Natural killer cell (primary cell): ENCODE measurements around the gene TRIM47. TPM values are rescaled to one million over a fixed set of nuclear protein-coding genes. Genes with fewer than 3 reads are reported as not detected.
A peak's percentile ranks its signal among the peaks of the same experiment; 100 is the strongest.

ENCODE experiments used
- ATAC-seq, 3 donors: fragments of 150-1000 bp in 2 of 3; fragments of 200-7000 bp in 1 of 3; cut with Tn5 transposase; 1 replicate in 1 of 3; 2 replicates in 2 of 3; pipeline ENCODE4 v1.10.0; 2021; ENCODE audit warnings: mild to moderate bottlenecking in 2 of 3, moderate library complexity in 2 of 3
- DNase-seq, 2 donors: peaks; one replicate each; pipeline versions ENCODE4 v3.0.0 to v3.0.0-alpha.2; 2013 to 2021; ENCODE audit warnings: mixed read lengths in 1 of 2
- H3K27ac ChIP-seq: one replicate; pipeline ENCODE4 v1.5.1; 2013; ENCODE audit warnings: mild to moderate bottlenecking, low read length
- H3K27me3 ChIP-seq: one replicate; pipeline ENCODE4 v1.6.1; 2013; ENCODE audit warnings: low read length; ENCODE audit not compliant: control insufficient read depth, insufficient read depth
- H3K36me3 ChIP-seq: one replicate; pipeline ENCODE4 v1.6.1; 2013; ENCODE audit warnings: low read length; ENCODE audit not compliant: control insufficient read depth, insufficient read depth
- H3K4me1 ChIP-seq: one replicate; pipeline ENCODE4 v1.6.1; 2013; ENCODE audit warnings: low read length; ENCODE audit not compliant: control insufficient read depth, insufficient read depth
- H3K4me3 ChIP-seq: one replicate; pipeline ENCODE4 v1.5.1; 2013; ENCODE audit warnings: low read length
- H3K9me3 ChIP-seq: one replicate; pipeline ENCODE4 v1.6.1; 2013; ENCODE audit warnings: low read length; ENCODE audit not compliant: control insufficient read depth, insufficient read depth
- H3K27ac Mint-ChIP-seq, 2 donors: one replicate each; pipeline ENCODE4 v1.8.0; 2022; ENCODE audit warnings: mild to moderate bottlenecking in 2 of 2, mixed read lengths in 2 of 2, moderate library complexity in 1 of 2
- H3K27me3 Mint-ChIP-seq, 2 donors: one replicate each; pipeline ENCODE4 v1.8.0; 2022; ENCODE audit warnings: low read depth in 2 of 2, mixed read lengths in 2 of 2
- H3K36me3 Mint-ChIP-seq: one replicate; pipeline ENCODE4 v1.8.0; 2022; ENCODE audit warnings: mixed read lengths
- H3K4me1 Mint-ChIP-seq, 2 donors: one replicate each; pipeline ENCODE4 v1.8.0; 2022; ENCODE audit warnings: mixed read lengths in 2 of 2
- H3K4me3 Mint-ChIP-seq: one replicate; pipeline ENCODE4 v1.8.0; 2022; ENCODE audit warnings: mild to moderate bottlenecking, moderate library complexity, mixed read lengths
- H3K9me3 Mint-ChIP-seq, 2 donors: one replicate each; pipeline ENCODE4 v1.8.0; 2022; ENCODE audit warnings: mixed read lengths in 2 of 2
- WGBS: methylation state at CpG from one replicate; pipeline ENCODE4 v1.1.7; 2013; ENCODE audit warnings: missing lambda C conversion rate; ENCODE audit not compliant: insufficient coverage; 5-methylcytosine and 5-hydroxymethylcytosine counted together
- intact Hi-C: fragments of 100-400 bp; cut with micrococcal nuclease; formaldehyde crosslinking; loops from one replicate; pipeline ENCODE4 v1.14.2; 2022
- total RNA-seq, 4 donors: library from RNA; stranded (reverse); fragments of 120-200 nt in 1 of 4; gene quantifications; one replicate each; pipeline versions ENCODE4 v1.2.3 to v1.2.4, GENCODE V29; 2013 to 2022
- TF ChIP-seq, protein P1 (sequence below): fragments of 200-600 bp; IDR thresholded peaks from one replicate; pipeline ENCODE4 v1.8.0; 2022; ENCODE audit warnings: antibody characterized with exemption

The TRIM47 gene
- total RNA-seq, 3 donors from 2014 or later (not counting 1 experiment from before 2014, with no cell fraction given) = 1.2 to 2.5 (median 2.0) TPM

DNA sequence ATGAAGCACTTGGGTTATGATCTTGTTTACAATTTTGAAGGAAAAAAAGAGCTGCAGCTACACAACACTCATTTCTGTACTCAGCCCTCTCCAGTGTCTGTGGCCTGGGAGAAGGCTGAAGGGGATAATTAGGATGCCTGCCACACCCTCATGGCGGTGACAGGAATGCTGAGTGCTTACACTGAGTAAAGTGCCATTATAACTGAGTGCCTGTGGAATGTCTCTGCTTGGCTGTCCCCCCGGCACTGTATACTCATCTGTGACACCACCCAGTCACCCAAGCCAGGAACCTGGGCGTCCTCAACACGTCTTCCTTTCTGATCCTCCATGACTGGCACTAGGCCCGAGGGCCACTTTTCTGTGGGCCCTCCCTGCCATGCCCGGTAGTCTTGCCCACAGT lies 29.8 kb upstream of the TRIM47 start:
- Histone ChIP-seq H3K9me3 (no peaks in the 10 kb centered on the region), H3K27me3 (no peaks in the 10 kb centered on the region), H3K36me3 (no peaks in the 10 kb centered on the region), H3K27ac (no peak overlapping the region), H3K4me3 (no peak overlapping the region), H3K4me1 (peaks cover 16% of the 10 kb centered on the region)
- Mint-ChIP-seq H3K36me3 (no peaks in the 10 kb centered on the region), H3K27me3 (no peaks in the 10 kb centered on the region), H3K27ac (no peak overlapping the region), H3K9me3 (no peaks in the 10 kb centered on the region), H3K4me1 (peaks cover 0 to 14% of the 10 kb centered on the region in 2 donors), H3K4me3 (no peak overlapping the region)
- no peak for DNase-seq
- TF ChIP-seq, protein P1, sequence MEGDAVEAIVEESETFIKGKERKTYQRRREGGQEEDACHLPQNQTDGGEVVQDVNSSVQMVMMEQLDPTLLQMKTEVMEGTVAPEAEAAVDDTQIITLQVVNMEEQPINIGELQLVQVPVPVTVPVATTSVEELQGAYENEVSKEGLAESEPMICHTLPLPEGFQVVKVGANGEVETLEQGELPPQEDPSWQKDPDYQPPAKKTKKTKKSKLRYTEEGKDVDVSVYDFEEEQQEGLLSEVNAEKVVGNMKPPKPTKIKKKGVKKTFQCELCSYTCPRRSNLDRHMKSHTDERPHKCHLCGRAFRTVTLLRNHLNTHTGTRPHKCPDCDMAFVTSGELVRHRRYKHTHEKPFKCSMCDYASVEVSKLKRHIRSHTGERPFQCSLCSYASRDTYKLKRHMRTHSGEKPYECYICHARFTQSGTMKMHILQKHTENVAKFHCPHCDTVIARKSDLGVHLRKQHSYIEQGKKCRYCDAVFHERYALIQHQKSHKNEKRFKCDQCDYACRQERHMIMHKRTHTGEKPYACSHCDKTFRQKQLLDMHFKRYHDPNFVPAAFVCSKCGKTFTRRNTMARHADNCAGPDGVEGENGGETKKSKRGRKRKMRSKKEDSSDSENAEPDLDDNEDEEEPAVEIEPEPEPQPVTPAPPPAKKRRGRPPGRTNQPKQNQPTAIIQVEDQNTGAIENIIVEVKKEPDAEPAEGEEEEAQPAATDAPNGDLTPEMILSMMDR = no peak
- intact Hi-C loops = no loop called here
- WGBS = 93% methylated on average over 6 of the region's 6 CpGs
- no peak for ATAC-seq

DNA sequence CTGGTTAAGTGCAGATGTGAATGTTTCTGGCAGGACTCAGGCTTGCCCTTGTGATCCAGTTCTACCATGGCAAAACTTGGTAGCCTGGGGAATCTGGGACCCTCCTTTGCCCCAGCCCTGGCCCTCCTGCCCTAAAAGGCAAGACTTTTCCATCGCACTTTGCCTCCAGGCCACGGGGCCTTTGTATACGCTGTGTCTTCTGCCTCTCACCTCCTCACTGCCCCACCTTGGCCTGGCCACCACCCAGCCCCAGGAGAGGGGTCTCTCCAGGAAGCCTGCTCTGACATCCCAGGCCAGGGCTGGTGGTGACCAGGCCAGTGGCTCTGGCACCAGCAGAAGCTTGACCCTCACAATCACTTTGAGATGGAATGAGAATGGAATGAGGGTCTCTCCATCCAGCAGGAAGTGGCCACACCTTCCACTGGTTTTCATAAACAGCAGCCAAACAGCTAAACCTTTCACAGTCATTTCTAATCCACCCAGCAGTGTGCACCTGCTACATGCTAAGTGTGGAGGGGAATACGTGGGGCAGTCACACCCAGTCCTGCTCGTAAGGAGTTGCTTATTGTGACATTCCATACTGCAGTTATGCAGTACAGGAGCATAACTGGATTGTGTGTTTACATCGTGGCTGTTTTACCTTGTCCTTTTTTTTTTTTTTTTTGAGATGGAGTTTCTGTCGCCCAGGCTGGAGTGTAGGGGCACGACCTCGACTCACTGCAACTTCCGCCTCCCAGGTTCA lies 27.9 kb upstream of the TRIM47 start:
- 92% methylated on average over 10 of the region's 10 CpGs for WGBS
- no peak overlapping the region for H3K27ac ChIP-seq

DNA sequence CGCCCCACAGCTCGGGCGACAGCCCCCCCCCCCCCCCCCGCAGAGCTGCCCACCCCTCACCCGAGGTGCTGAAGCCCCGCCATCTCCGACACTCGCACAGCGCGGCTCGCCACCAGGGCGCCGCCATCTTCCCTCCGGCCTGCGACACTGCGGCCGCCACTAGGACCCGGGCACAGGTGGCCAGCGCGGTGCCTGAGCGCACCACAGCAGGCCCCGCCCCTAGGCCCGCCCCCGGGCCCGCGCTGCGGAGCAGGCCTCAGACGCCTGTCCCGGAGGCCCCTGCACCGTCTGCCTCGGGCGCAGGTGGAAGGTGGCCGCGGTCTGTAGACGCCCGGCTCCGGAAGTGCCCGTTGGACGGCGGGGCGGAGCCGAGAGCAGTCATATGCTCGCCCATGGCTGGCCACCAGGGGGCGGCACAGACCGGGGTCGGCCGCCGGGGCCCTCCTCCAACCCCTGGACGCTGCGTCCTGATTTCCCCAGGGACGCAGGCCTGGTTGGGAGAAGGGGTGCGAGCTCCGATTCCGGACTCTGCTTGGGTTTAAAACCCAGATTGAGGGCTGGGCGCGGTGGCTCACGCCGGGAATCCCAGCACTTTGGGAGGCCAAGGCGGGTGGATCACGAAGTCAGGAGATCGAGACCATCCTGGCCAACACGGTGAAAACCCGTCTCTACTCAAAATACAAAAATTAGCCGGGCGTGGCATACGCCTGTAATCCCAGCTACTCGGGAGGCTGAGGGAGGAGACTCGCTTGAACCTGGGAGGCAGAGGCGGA lies 26.6 kb upstream of the TRIM47 start, which contains the start of gene MRPL38:
TSS of gene MRPL38 (minus strand) at position 136 of the 773 bp plus-strand sequence. CDS start at position 127, 9 bp downstream.
- H3K27me3 Mint-ChIP-seq = no peaks in the 10 kb centered on the region
- ATAC-seq (peak; percentile 95 to 99 (median 95)), DNase-seq (peak; percentile 94 to 96)
- peak within 1 kb of the TSS; percentile 77 to 90 for H3K27ac Mint-ChIP-seq
- WGBS = 2% methylated on average over 67 of the region's 69 CpGs
- H3K4me3 ChIP-seq = peak within 1 kb of the TSS; percentile 60
- H3K4me3 Mint-ChIP-seq = peak within 1 kb of the TSS; percentile 88
- H3K4me1 ChIP-seq = peaks cover 16% of the 10 kb centered on the region
- H3K27ac ChIP-seq = peak within 1 kb of the TSS; percentile 87
- no peaks in the 10 kb centered on the region for H3K9me3 Mint-ChIP-seq
- no peaks in the 10 kb centered on the region for H3K27me3 ChIP-seq
- H3K36me3 Mint-ChIP-seq = no peaks in the 10 kb centered on the region
- TF ChIP-seq, protein P1 = peak; percentile 98
- intact Hi-C loops = loop anchor here (1.0 to 2.0 kb wide), 3 partner anchors 36 to 100 kb away; partner anchors contain the start of genes FBF1 and WBP2
- H3K36me3 ChIP-seq = peaks cover 21% of the 10 kb centered on the region
- H3K9me3 ChIP-seq = no peaks in the 10 kb centered on the region
- H3K4me1 Mint-ChIP-seq = peaks cover 0 to 14% of the 10 kb centered on the region in 2 donors

More for the DNA sequence above, 27.9 kb upstream of the TRIM47 start:
- no peaks in the 10 kb centered on the region for H3K9me3 ChIP-seq
- H3K27me3 ChIP-seq = no peaks in the 10 kb centered on the region
- H3K36me3 Mint-ChIP-seq = no peaks in the 10 kb centered on the region
- no peak overlapping the region for H3K4me3 ChIP-seq
- peaks cover 0 to 14% of the 10 kb centered on the region in 2 donors for H3K4me1 Mint-ChIP-seq
- no peaks in the 10 kb centered on the region for H3K9me3 Mint-ChIP-seq
- H3K4me1 ChIP-seq = peaks cover 16% of the 10 kb centered on the region
- peak overlapping the region; percentile 62 for H3K4me3 Mint-ChIP-seq
- H3K27me3 Mint-ChIP-seq = no peaks in the 10 kb centered on the region
- DNase-seq = no peak
- H3K27ac Mint-ChIP-seq = peak overlapping the region in 1 of 2 donors; percentile 75
- no peak for ATAC-seq
- TF ChIP-seq, protein P1 = no peak
- H3K36me3 ChIP-seq = peaks cover 10% of the 10 kb centered on the region
- intact Hi-C loops = no loop called here
